NCI-H146 treated with DMSO at 0.1 percent for 48 hours (cell line): ENCODE results near the gene WRAP53.

ENCODE experiments used
- DNase-seq: peaks from one replicate; lab custom pipeline; 2025; ENCODE audit not compliant: unreplicated experiment; lab: John Stamatoyannopoulos, UW

Gene WRAP53

GRCh38 chr17:7677388-7678067 is 10.7 kb upstream of the WRAP53 start:
- DNase-seq: no peak

- DNase-seq: no peak
Observed at GRCh38 chr17:7684851-7685532, 3.3 kb upstream of the WRAP53 start.

DNA sequence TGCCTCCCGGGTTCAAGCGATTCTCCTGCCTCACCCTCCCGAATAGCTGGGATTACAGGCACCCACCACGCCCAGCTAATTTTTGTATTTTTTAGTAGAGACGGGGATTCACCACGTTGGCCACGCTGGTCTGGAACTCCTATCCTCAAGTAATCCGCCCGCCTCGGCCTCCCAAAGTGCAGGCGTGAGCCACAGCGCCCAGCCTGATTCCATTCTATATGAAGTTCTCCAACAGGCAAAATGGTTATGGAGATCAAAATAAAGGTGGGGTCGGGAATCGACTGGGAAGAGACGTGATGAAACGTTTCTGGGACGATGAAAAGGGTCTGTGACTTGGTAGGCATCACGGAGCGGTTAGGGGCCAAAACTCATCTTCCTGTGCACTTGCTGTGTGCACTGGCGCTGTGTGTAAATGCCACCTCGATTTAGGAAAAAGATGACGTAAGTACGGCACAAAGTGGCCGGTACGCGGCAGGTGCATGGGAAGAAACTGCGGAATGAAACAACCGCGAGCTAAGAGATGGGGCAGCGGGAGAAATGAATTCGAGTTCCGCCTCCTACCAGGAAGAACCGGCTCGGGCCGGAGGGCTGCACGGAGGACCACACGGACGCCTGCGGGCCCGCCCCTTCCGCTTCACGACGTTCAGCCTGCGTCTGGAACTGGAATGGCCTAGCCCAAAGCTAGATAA is 2.6 kb upstream of the WRAP53 start:
- DNase-seq: peak; percentile 94

DNA sequence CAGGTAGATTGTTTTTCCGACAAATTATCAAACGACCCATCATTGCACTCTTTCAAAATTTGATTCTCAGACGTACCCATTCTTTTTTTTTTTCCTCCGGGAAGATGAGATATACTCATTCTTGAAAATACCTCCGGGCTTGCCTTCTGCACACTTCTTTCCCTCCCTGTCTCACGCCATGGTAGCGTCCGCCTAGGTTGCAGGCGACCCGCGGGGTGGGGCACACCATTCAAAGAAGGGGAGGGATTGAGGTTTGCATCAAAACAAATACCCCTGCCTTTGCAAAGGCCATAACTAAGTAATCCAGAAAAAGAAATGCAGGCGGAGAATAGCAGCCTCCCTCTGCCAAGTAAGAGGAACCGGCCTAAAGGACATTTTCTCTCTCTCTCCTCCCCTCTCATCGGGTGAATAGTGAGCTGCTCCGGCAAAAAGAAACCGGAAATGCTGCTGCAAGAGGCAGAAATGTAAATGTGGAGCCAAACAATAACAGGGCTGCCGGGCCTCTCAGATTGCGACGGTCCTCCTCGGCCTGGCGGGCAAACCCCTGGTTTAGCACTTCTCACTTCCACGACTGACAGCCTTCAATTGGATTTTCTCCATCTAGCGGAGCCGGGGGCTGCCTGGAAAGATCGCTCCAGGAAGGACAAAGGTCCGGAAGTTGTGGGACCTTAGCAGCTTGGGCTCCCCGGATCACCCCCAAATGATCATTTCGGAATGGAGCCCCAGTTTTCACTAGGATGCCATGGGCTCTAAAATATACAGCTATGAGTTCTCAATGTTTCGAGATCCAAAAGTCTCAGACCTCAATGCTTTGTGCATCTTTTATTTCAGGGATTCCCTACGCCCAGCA is 1.8 kb upstream of the WRAP53 start:
- DNase-seq: peak; percentile 94

DNA sequence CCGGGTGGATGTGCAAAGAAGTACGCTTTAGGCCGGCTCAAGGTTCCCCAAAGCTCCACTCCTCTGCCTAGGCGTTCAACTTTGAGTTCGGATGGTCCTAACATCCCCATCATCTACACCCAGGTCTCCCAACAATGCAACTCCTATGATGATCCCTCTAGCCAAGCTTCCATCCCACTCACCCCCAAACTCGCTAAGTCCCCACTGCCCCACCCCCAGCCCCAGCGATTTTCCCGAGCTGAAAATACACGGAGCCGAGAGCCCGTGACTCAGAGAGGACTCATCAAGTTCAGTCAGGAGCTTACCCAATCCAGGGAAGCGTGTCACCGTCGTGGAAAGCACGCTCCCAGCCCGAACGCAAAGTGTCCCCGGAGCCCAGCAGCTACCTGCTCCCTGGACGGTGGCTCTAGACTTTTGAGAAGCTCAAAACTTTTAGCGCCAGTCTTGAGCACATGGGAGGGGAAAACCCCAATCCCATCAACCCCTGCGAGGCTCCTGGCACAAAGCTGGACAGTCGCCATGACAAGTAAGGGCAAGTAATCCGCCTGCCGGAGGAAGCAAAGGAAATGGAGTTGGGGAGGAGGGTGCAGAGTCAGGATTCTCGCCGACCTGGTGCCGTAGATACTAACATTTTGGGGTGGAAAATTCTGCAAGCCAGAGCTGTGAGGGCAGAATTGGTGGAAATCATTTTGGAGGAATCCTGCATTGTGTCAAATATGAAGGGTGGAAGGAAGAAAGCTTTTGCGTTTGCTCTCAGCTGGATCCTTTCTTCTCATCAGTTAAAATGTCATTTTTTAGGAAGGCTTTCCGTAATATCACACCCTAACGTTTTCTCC is 987 bp upstream of the WRAP53 start, which contains the start of gene TP53:
TSS of gene TP53 (minus strand) at position 419 of the 836 bp plus-strand sequence. CDS start 10,896 bp downstream, outside the sequence.
- peak; percentile 87 for DNase-seq

DNA sequence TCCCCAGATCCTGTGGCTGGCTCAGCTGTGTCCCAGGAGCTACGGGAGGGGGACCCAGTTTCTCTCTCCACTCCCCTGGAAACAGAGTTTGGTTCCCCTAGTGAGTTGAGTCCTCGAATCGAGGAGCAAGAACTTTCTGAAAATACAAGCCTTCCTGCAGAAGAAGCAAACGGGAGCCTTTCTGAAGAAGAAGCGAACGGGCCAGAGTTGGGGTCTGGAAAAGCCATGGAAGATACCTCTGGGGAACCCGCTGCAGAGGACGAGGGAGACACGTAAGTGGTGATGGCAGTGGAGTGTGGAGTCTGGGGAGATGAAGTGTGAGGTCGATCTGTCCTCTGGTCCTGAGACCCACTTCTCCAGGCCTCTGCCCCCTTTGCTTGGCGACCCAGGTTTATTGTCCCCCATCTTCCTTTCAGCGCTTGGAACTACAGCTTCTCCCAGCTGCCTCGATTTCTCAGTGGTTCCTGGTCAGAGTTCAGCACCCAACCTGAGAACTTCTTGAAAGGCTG is 585 bp downstream of the WRAP53 start:
- DNase-seq: no peak

DNA sequence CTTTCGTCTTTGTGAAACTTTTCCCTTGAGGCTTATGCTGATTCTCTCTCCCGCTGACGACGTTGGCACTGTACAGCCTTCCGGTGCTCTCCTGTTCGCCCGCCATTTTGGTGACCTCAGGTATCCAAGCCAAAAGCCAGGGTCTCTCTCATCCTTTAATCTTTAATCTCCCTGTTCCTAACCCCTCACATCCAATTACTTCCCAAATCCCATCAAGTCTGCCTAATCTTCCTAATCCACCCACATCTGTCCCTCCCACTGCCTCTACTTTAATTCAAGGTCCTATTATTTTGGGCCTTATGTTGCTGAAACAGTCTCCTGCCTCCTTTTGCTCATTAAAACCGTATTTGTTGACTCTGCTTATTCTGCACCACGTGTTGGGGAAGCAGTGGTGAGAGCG is 7.3 kb downstream of the WRAP53 start:
- no peak for DNase-seq

GRCh38 chr17:7697828-7698588 is 9.7 kb downstream of the WRAP53 start:
- no peak for DNase-seq

- no peak for DNase-seq
Observed at GRCh38 chr17:7700510-7700909, 12.2 kb downstream of the WRAP53 start.

- no peak for DNase-seq
Observed at GRCh38 chr17:7701681-7702080, 13.4 kb downstream of the WRAP53 start.

GRCh38 chr17:7702776-7703175 is 14.5 kb downstream of the WRAP53 start:
- no peak for DNase-seq

- DNase-seq: no peak
Observed at GRCh38 chr17:7703584-7704479, 15.6 kb downstream of the WRAP53 start.

DNA sequence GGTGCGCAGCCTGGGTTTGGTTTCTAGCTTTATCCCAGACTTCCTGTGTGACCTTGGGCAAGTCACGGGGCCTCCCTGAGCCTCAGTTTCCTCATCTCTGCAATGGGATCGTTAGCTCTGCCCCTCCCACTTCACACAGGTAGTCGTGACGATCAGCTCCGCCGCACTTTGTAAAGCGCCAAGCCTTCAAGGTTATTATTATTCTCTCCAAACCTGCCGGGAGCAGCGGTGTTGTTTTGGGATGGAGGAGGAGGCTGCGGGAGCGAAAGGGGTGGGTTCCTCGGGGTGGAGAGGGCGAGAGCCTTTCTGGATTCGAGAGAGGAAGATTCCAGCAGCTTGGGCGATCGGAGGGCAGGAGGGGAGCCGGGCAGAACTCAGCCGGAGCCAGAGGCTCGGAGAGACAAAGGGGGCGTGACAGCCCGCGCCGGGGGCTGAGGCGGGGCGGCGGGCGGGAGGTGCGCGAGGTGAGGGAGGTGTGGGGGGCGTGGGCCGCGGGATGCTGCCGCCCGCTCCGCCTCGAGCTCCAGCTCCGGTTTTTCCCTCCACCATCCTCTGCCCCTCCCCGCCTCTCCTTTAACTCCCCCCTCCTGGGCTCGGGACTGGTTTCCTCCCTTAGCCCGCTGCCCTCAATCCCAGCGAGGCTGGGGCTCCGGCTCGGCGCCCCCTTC is 16.5 kb downstream of the WRAP53 start, which contains the start of gene EFNB3:
TSS of gene EFNB3 (plus strand) at position 602 of the 668 bp plus-strand sequence. CDS start 397 bp downstream, outside the sequence.
- peak; percentile 40 for DNase-seq

GRCh38 chr17:7705269-7706255 is 17.3 kb downstream of the WRAP53 start:
- DNase-seq: no peak

- no peak for DNase-seq
Observed at GRCh38 chr17:7706631-7707354, 18.5 kb downstream of the WRAP53 start.

DNA sequence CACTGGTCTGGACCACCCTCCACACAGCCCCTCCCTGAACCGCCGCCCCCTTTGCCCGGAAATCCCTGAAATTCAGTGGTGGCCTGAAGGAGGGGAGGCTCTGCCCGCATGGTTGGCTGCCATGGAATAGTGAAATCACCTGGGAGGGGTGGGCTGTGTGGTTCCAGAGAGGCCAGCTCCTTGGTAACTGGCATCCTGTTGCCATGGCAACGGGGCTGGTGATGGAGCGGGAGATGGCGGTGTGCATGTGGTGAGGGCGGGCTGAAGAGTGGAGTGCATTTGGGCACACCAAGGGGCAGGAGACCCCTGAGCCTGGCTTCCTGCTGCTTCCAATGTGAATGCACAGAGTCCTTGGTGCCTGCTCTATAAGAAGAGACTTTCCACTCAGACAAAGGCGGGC is 19.2 kb downstream of the WRAP53 start:
- DNase-seq: no peak
